Coronary artery (tissue), 2 donors: ENCODE data around the gene SHOX.

ENCODE experiments used
- DNase-seq: peaks from one replicate; pipeline ENCODE4 v3.0.0-alpha.2; 2017; ENCODE audit warnings: low spot score
- H3K27ac ChIP-seq, 2 donors: fragments of 200-600 bp; sonication (generic); one replicate each; pipeline ENCODE4 v1.5.1; 2016 to 2019
- H3K4me3 ChIP-seq: fragments of 200-600 bp; sonication (generic); 2 replicates; pipeline ENCODE4 v1.5.1; 2016; ENCODE audit warnings: mild to moderate bottlenecking, moderate library complexity
- CTCF ChIP-seq: fragments of 200-600 bp; sonication (generic); IDR thresholded peaks from one replicate; pipeline ENCODE4 v1.5.1; 2019; ENCODE audit warnings: antibody characterized with exemption

SHOX gene

GRCh38 chrX:643241-643595 lies 12.6 kb downstream of the SHOX start:
- Histone ChIP-seq H3K27ac (no peak overlapping the region), H3K4me3 (no peak overlapping the region)
- TF ChIP-seq CTCF: no peak
- DNase-seq: no peak

- no peak for TF ChIP-seq CTCF
- Histone ChIP-seq H3K4me3 (no peak overlapping the region), H3K27ac (no peak overlapping the region)
- no peak for DNase-seq
Observed at GRCh38 chrX:643911-644303, 13.3 kb downstream of the SHOX start.

GRCh38 chrX:644304-645281 lies 14.0 kb downstream of the SHOX start:
- DNase-seq: no peak
- no peak for TF ChIP-seq CTCF
- no peak overlapping the region for H3K4me3 ChIP-seq
- no peak overlapping the region for H3K27ac ChIP-seq

GRCh38 chrX:646228-646495 lies 15.6 kb downstream of the SHOX start:
- no peak for TF ChIP-seq CTCF
- Histone ChIP-seq H3K4me3 (no peak overlapping the region), H3K27ac (no peak overlapping the region)
- DNase-seq: no peak

- Histone ChIP-seq H3K27ac (no peak overlapping the region), H3K4me3 (no peak overlapping the region)
- TF ChIP-seq CTCF: no peak
- no peak for DNase-seq
Observed at GRCh38 chrX:646796-647195, 16.2 kb downstream of the SHOX start.

GRCh38 chrX:649166-649565 lies 18.6 kb downstream of the SHOX start:
- DNase-seq: no peak

More at GRCh38 chrX:649166-649565, 18.6 kb downstream of the SHOX start:
- H3K4me3 ChIP-seq: no peak overlapping the region
- no peak for TF ChIP-seq CTCF
- no peak overlapping the region for H3K27ac ChIP-seq
